Measurements from ENCODE around the gene TGFB1. TPM values are rescaled to one million over a fixed set of nuclear protein-coding genes. Genes with fewer than 3 reads are reported as not detected.
A peak's percentile ranks its signal among the peaks of the same experiment; 100 is the strongest.
"Not testable (repeated sequence)": the region's sequence is repeated elsewhere in the genome, so short reads cannot be mapped to it uniquely, and the experiment has no call there.

TGFB1 gene
- total RNA-seq, 1 experiment from 2014 or later = 22.9 TPM

- DNase-seq (ENCODE audit: low read depth) = no peak
Measured at GRCh38 chr19:41369769-41370168, 16.0 kb upstream of the TGFB1 start.

GRCh38 chr19:41367848-41368301 lies 14.2 kb upstream of the TGFB1 start:
- peak; percentile 92 for DNase-seq (ENCODE audit: low read depth)

- no peak for DNase-seq (ENCODE audit: low read depth)
Measured at GRCh38 chr19:41366089-41366488, 12.4 kb upstream of the TGFB1 start.

- DNase-seq (ENCODE audit: low read depth) = no peak
Measured at GRCh38 chr19:41364524-41365391, 11.0 kb upstream of the TGFB1 start.

GRCh38 chr19:41363753-41364523 lies 10.2 kb upstream of the TGFB1 start, which contains the start of gene B9D2:
B9D2 (minus strand) TSS chr19:41364149; CDS start chr19:41363519, 630 bp downstream.
- peak; percentile 98 for DNase-seq (ENCODE audit: low read depth)

- DNase-seq (ENCODE audit: low read depth) = no peak
Measured at GRCh38 chr19:41363371-41363752, 9.6 kb upstream of the TGFB1 start.

GRCh38 chr19:41362143-41362847 lies 8.6 kb upstream of the TGFB1 start:
- peak; percentile 20 for DNase-seq (ENCODE audit: low read depth)

GRCh38 chr19:41359741-41360140 lies 6.0 kb upstream of the TGFB1 start:
- no peak for DNase-seq (ENCODE audit: low read depth)

GRCh38 chr19:41357746-41358145 lies 4.0 kb upstream of the TGFB1 start:
- no peak for DNase-seq (ENCODE audit: low read depth)

- no peak for DNase-seq (ENCODE audit: low read depth)
Measured at GRCh38 chr19:41356984-41357739, 3.4 kb upstream of the TGFB1 start.

- DNase-seq (ENCODE audit: low read depth) = no peak
Measured at GRCh38 chr19:41355802-41356201, 2.1 kb upstream of the TGFB1 start.

- DNase-seq (ENCODE audit: low read depth) = no peak
Measured at GRCh38 chr19:41355035-41355434, 1.3 kb upstream of the TGFB1 start.

GRCh38 chr19:41354343-41354953 lies 726 bp upstream of the TGFB1 start:
- no peak for DNase-seq (ENCODE audit: low read depth)

- DNase-seq (ENCODE audit: low read depth) = peak; percentile 72
Measured at GRCh38 chr19:41352609-41353465, 885 bp downstream of the TGFB1 start.

GRCh38 chr19:41352279-41352608 lies 1.5 kb downstream of the TGFB1 start:
- no peak for DNase-seq (ENCODE audit: low read depth)

- peak; percentile 55 for DNase-seq (ENCODE audit: low read depth)
Measured at GRCh38 chr19:41351339-41352245, 2.1 kb downstream of the TGFB1 start.

GRCh38 chr19:41350735-41351338 lies 2.9 kb downstream of the TGFB1 start:
- no peak for DNase-seq (ENCODE audit: low read depth)

- not testable (repeated sequence) for DNase-seq (ENCODE audit: low read depth)
Measured at GRCh38 chr19:41346916-41347315, 6.8 kb downstream of the TGFB1 start.

- DNase-seq (ENCODE audit: low read depth) = no peak
Measured at GRCh38 chr19:41344162-41344561, 9.6 kb downstream of the TGFB1 start.

Data from M059J (cell line).